A549 (cell line): Measurements from ENCODE around the gene IMPA2. TPM values are rescaled to one million over a fixed set of nuclear protein-coding genes. Genes with fewer than 3 reads are reported as not detected.

Source experiments
- ATAC-seq, 2 experiments: fragments of 200-7000 bp in 1 of 2; fragments of >200 bp in 1 of 2; cut with Nextera tagmentation in 1 of 2; cut with Tn5 transposase in 1 of 2; 3 replicates each; pipeline versions ENCODE4 v1.8.0 to v1.9.1; 2018 to 2020; ENCODE audit warnings: mild to moderate bottlenecking in 1 of 2, moderate library complexity in 1 of 2
- CTCF ChIA-PET: fragments of 300-600 bp; sonication (Branson Sonifier 250); formaldehyde crosslinking; extraction: SDS; loops from one replicate; lab custom pipeline; 2021; ENCODE audit warnings: antibody characterized with exemption, inconsistent platforms; lab: Yijun Ruan, JAX
- POLR2A ChIA-PET: fragments of 350-600 bp; formaldehyde crosslinking; extraction: SDS; loops from one replicate; lab custom pipeline; 2021; ENCODE audit warnings: antibody characterized with exemption, inconsistent platforms; lab: Yijun Ruan, JAX
- DNase-seq, 2 experiments: peaks; one replicate each; pipeline versions ENCODE4 v3.0.0 to v3.0.0-alpha.2; 2011 to 2016; ENCODE audit warnings: low read depth in 1 of 2, low spot score in 1 of 2
- FAIRE-seq: peaks from 2 replicates; lab custom pipeline; 2011; peaks lifted over from hg19 to GRCh38; lab: Jason Lieb, UNC
- H3K27ac ChIP-seq, 2 experiments: fragments of >200 bp; sonication (Bioruptor Twin); formaldehyde crosslinking; 3 replicates each; pipeline ENCODE4 v1.5.1; 2016 to 2017
- H3K4me1 ChIP-seq: fragments of >200 bp; sonication (Bioruptor Twin); formaldehyde crosslinking; 3 replicates; pipeline ENCODE4 v1.6.1; 2016
- H3K4me2 ChIP-seq: fragments of >200 bp; sonication (Bioruptor Twin); formaldehyde crosslinking; 3 replicates; pipeline ENCODE4 v1.6.1; 2016
- H3K4me3 ChIP-seq: fragments of >200 bp; sonication (Bioruptor Twin); formaldehyde crosslinking; 3 replicates; pipeline ENCODE4 v1.5.1; 2016
- H3K9me3 ChIP-seq: fragments of >200 bp; sonication (Bioruptor Twin); formaldehyde crosslinking; 3 replicates; pipeline ENCODE4 v1.6.1; 2016
- CHD4 ChIP-seq: fragments of 200-600 bp; sonication (generic); IDR thresholded peaks from 2 replicates; pipeline ENCODE4 v1.6.1; 2016; ENCODE audit warnings: antibody characterized with exemption, mild to moderate bottlenecking, borderline replicate concordance
- WGBS: methylation state at CpG from one replicate; pipeline ENCODE4 v1.1.6; 2017; ENCODE audit errors: missing lambda C conversion rate; 5-methylcytosine and 5-hydroxymethylcytosine counted together
- polyA plus RNA-seq, 4 experiments: library from polyadenylated mRNA; depleted of rRNA in 3 of 4; stranded (reverse); fragments of >200 nt; fragmentation: RNase III in 1 of 4; extraction: RNeasy Plus Mini Kit Qiagen cat#74134 plus additional on column Dnase treatment in 1 of 4; gene quantifications; 2 replicates in 3 of 4; 3 replicates in 1 of 4; pipeline ENCODE4 v1.2.3, GENCODE V29; 2011 to 2017
- small RNA-seq, 6 experiments: library from RNA; depleted of rRNA; stranded (forward); fragments of <200 nt; gene quantifications; one replicate each; pipeline ENCODE3, GENCODE V24; 2012

IMPA2 gene
- polyA plus RNA-seq, 2 of the 4 experiments (the other 2 are of a cell fraction), result 35.1 to 65.3 TPM

GRCh38 chr18:12079491-12080237 is 98.4 kb downstream of the IMPA2 start:
- ChIA-PET CTCF (no interaction called here), POLR2A (no interaction called here)
- TF ChIP-seq CHD4, result no peak
- no peaks in the 10 kb centered on the region for H3K4me1 ChIP-seq
- H3K4me2 ChIP-seq, result no peak overlapping the region
- no peak overlapping the region for H3K4me3 ChIP-seq
- H3K27ac ChIP-seq, result no peak overlapping the region
- FAIRE-seq (no peak), DNase-seq (no peak), ATAC-seq (no peak)
- 67% methylated on average over 6 of the region's 6 CpGs for WGBS
- H3K9me3 ChIP-seq, result no peaks in the 10 kb centered on the region

Small RNA genes lying within 50 kb of the gene (small RNA-seq; reads per million reads assigned to genes)
- gene AP001542.1, result 0 reads per million in 6 experiments

Other genes with a start within 250 kb of the IMPA2 start
- gene CHMP1B, start 130.1 kb upstream of the IMPA2 start, polyA plus RNA-seq (2011; rRNA removed), result 53.0 and 60.8 TPM in 2 replicates
- 34.4 to 44.9 TPM (median 39.3 TPM) in 3 replicates for gene CHMP1B, start 130.1 kb upstream of the IMPA2 start, polyA plus RNA-seq (2017; fragmentation: RNase III; extraction: RNeasy Plus Mini Kit Qiagen cat#74134 plus additional on column Dnase treatment)
- gene MPPE1, start 73.2 kb upstream of the IMPA2 start, polyA plus RNA-seq (2011; rRNA removed), result 23.2 and 26.4 TPM in 2 replicates
- gene MPPE1, start 73.2 kb upstream of the IMPA2 start, polyA plus RNA-seq (2017; fragmentation: RNase III; extraction: RNeasy Plus Mini Kit Qiagen cat#74134 plus additional on column Dnase treatment), result 18.5 to 20.4 TPM (median 19.5 TPM) in 3 replicates
- gene ANKRD62, start 112.3 kb downstream of the IMPA2 start, polyA plus RNA-seq (2011; rRNA removed), result not detected in 2 replicates
- gene ANKRD62, start 112.3 kb downstream of the IMPA2 start, polyA plus RNA-seq (2017; fragmentation: RNase III; extraction: RNeasy Plus Mini Kit Qiagen cat#74134 plus additional on column Dnase treatment), result not detected in 3 replicates